Gastrocnemius medialis (tissue), 4 donors: ENCODE measurements around the gene ZNF418. TPM values are rescaled to one million over a fixed set of nuclear protein-coding genes. Genes with fewer than 3 reads are reported as not detected.

Experiments
- ATAC-seq, 2 donors: fragments of 150-250 bp; one replicate each; pipeline ENCODE4 v1.9.1; 2016
- DNase-seq, 2 donors: peaks; one replicate each; pipeline ENCODE4 v3.0.0-alpha.2; 2019
- H3K27ac ChIP-seq, 4 donors: fragments of 200-600 bp; sonication (generic); 1 replicate in 1 of 4; 2 replicates in 3 of 4; pipeline ENCODE4 v1.5.1; 2016 to 2018; ENCODE audit warnings: mild to moderate bottlenecking in 2 of 4, moderate library complexity in 1 of 4
- H3K27me3 ChIP-seq, 3 donors: fragments of 200-600 bp; sonication (generic) in 2 of 3; 1 replicate in 1 of 3; 2 replicates in 2 of 3; pipeline versions ENCODE4 v1.5.1 to v1.6.0; 2016 to 2019; ENCODE audit warnings: mild to moderate bottlenecking in 1 of 3, moderate library complexity in 1 of 3
- H3K36me3 ChIP-seq, 2 donors: fragments of 200-600 bp; sonication (generic) in 1 of 2; one replicate each; pipeline ENCODE4 v1.5.1; 2017 to 2018
- H3K4me1 ChIP-seq, 2 donors: fragments of 200-600 bp; sonication (generic) in 1 of 2; one replicate each; pipeline ENCODE4 v1.5.1; 2016 to 2017; ENCODE audit warnings: mild to moderate bottlenecking in 2 of 2
- H3K4me3 ChIP-seq, 4 donors: fragments of 200-600 bp; sonication (generic) in 3 of 4; 1 replicate in 1 of 4; 2 replicates in 3 of 4; pipeline ENCODE4 v1.5.1; 2016 to 2019; ENCODE audit warnings: mild to moderate bottlenecking in 2 of 4
- H3K9me3 ChIP-seq, 3 donors: fragments of 200-600 bp; sonication (generic) in 2 of 3; 1 replicate in 1 of 3; 2 replicates in 2 of 3; pipeline ENCODE4 v1.5.1; 2016 to 2019
- CTCF ChIP-seq, 5 experiments: fragments of 450-650 bp in 3 of 5; fragments of 200-600 bp in 2 of 5; sonication (generic) in 2 of 5; IDR thresholded peaks in 4 of 5; conservative IDR thresholded peaks in 1 of 5; 1 replicate in 4 of 5; 2 replicates in 1 of 5; pipeline ENCODE4 v1.5.1; 2016 to 2019; ENCODE audit warnings: antibody characterized with exemption in 5 of 5, mild to moderate bottlenecking in 3 of 5, moderate library complexity in 3 of 5
- POLR2A ChIP-seq, 2 donors: fragments of 450-650 bp; IDR thresholded peaks; one replicate each; pipeline ENCODE4 v1.6.1; 2017; ENCODE audit warnings: antibody characterized with exemption in 2 of 2, mild to moderate bottlenecking in 2 of 2, moderate library complexity in 2 of 2
- in situ Hi-C, 4 donors: fragments of 200-750 bp; cut with MboI; loops; one replicate each; pipeline versions ENCODE4 v1.15.0 to v1.8.0; 2017; ENCODE audit warnings: low sequenced_read_pairs in 4 of 4
- intact Hi-C: fragments of 100-400 bp; cut with DNase I; formaldehyde crosslinking; loops from one replicate; pipeline ENCODE4 v1.15.1; 2023; ENCODE audit warnings: low total_unique reads
- total RNA-seq, 4 donors: library from RNA; depleted of rRNA; stranded (reverse); fragments of >200 nt; gene quantifications; one replicate each; pipeline versions ENCODE4 v1.1.0 to v1.2.3, GENCODE V29; 2016

Gene ZNF418
- total RNA-seq, result 1 to 10 TPM in 2 of 4 donors, under 1 TPM in 2; 0.52 to 2.4 (median 0.87) TPM

GRCh38 chr19:57934820-57935665, at the start of gene ZNF418:
Gene ZNF418 (minus strand): TSS chr19:57935402. CDS start chr19:57933822, 1,580 bp downstream.
- in situ Hi-C loops (no loop called here), intact Hi-C loops (no loop called here)
- no peaks in the 10 kb centered on the region for H3K4me1 ChIP-seq
- ATAC-seq, result peak; percentile 99
- H3K36me3 ChIP-seq, result peaks cover 7 to 62% of the 10 kb centered on the region in 2 donors
- peak; percentile 25 to 48 for DNase-seq
- H3K27me3 ChIP-seq, result no peaks in the 10 kb centered on the region
- TF ChIP-seq POLR2A (IDR thresholded peaks at IDR 0.05) (no peak), CTCF (IDR thresholded peaks at IDR 0.05 in 4 of 5, conservative IDR thresholded peaks at IDR 0.05 in 1 of 5) (no peak)
- H3K9me3 ChIP-seq, result peaks cover 6 to 32% (median 16%) of the 10 kb centered on the region in 3 donors
- H3K27ac ChIP-seq, result peak within 1 kb of the TSS; percentile 51 to 80 (median 74)
- peak within 1 kb of the TSS; percentile 70 to 86 (median 76) for H3K4me3 ChIP-seq

- peaks cover 48 to 93% of the 10 kb centered on the region in 2 donors for H3K36me3 ChIP-seq
- intact Hi-C loops, result no loop called here
- no peaks in the 10 kb centered on the region for H3K4me1 ChIP-seq
- H3K27ac ChIP-seq, result no peak overlapping the region
- DNase-seq (no peak), ATAC-seq (no peak)
- in situ Hi-C loops, result no loop called here
- H3K4me3 ChIP-seq, result peak overlapping the region in 1 of 4 donors; percentile 42
- no peak for TF ChIP-seq CTCF (IDR thresholded peaks at IDR 0.05 in 4 of 5, conservative IDR thresholded peaks at IDR 0.05 in 1 of 5)
- TF ChIP-seq POLR2A (IDR thresholded peaks at IDR 0.05), result no peak
- peaks cover 0 to 5% (median 0%) of the 10 kb centered on the region in 3 donors for H3K27me3 ChIP-seq
- H3K9me3 ChIP-seq, result peaks cover 57 to 99% (median 71%) of the 10 kb centered on the region in 3 donors
Observed at GRCh38 chr19:57978586-57979289, 43.5 kb upstream of the ZNF418 start.

- H3K36me3 ChIP-seq, result peaks cover 13 to 79% of the 10 kb centered on the region in 2 donors
- intact Hi-C loops (no loop called here), in situ Hi-C loops (no loop called here)
- H3K9me3 ChIP-seq, result peaks cover 43 to 83% (median 43%) of the 10 kb centered on the region in 3 donors
- ATAC-seq, result no peak
- TF ChIP-seq CTCF (IDR thresholded peaks at IDR 0.05 in 4 of 5, conservative IDR thresholded peaks at IDR 0.05 in 1 of 5), result no peak
- TF ChIP-seq POLR2A (IDR thresholded peaks at IDR 0.05), result no peak
- no peak within 1 kb of the TSS for H3K27ac ChIP-seq
- H3K27me3 ChIP-seq, result no peaks in the 10 kb centered on the region
- H3K4me3 ChIP-seq, result peak within 1 kb of the TSS in 1 of 4 donors; percentile 30
- no peak for DNase-seq
- H3K4me1 ChIP-seq, result no peaks in the 10 kb centered on the region
Observed at GRCh38 chr19:57974434-57974833, 39.2 kb upstream of the ZNF418 start, which contains the start of gene C19orf18. Gene C19orf18 (minus strand): TSS chr19:57974534. CDS start chr19:57974432, 102 bp downstream.

GRCh38 chr19:57964761-57965160, 29.6 kb upstream of the ZNF418 start:
- Histone ChIP-seq H3K9me3 (peaks cover 7 to 50% (median 14%) of the 10 kb centered on the region in 3 donors), H3K36me3 (peaks cover 3 to 56% of the 10 kb centered on the region in 2 donors), H3K4me3 (peak overlapping the region in 1 of 4 donors; percentile 13), H3K4me1 (no peaks in the 10 kb centered on the region), H3K27ac (no peak overlapping the region), H3K27me3 (no peaks in the 10 kb centered on the region)
- in situ Hi-C loops, result no loop called here
- TF ChIP-seq POLR2A (IDR thresholded peaks at IDR 0.05) (no peak), CTCF (IDR thresholded peaks at IDR 0.05 in 4 of 5, conservative IDR thresholded peaks at IDR 0.05 in 1 of 5) (no peak)
- intact Hi-C loops, result no loop called here
- no peak for DNase-seq
- ATAC-seq, result no peak
